Measurements from ENCODE around the gene ZMYND10.

- no peak for TF ChIP-seq ELK3 (CRISPR knock-in tag; IDR thresholded peaks at IDR 0.05)
- TF ChIP-seq KLF16 (IDR thresholded peaks at IDR 0.05) = no peak
- TF ChIP-seq CTCF (IDR thresholded peaks at IDR 0.05 in 2 of 3, conservative IDR thresholded peaks at IDR 0.05 in 1 of 3; ENCODE audit: insufficient read depth in 2 of 3, low read depth in 1 of 3, low read length in 3 of 3) = no peak
- no peak for TF ChIP-seq CHD2 (IDR thresholded peaks at IDR 0.05; ENCODE audit: low read depth, low read length)
- no peak for TF ChIP-seq EP300 (IDR thresholded peaks at IDR 0.05; ENCODE audit: low read length)
- no peak for TF ChIP-seq NR2C1 (IDR thresholded peaks at IDR 0.05)
- TF ChIP-seq NR2C1 (tag; IDR thresholded peaks at IDR 0.05) = no peak
- TF ChIP-seq PHB (CRISPR knock-in tag; IDR thresholded peaks at IDR 0.05) = no peak
- TF ChIP-seq, protein P1, sequence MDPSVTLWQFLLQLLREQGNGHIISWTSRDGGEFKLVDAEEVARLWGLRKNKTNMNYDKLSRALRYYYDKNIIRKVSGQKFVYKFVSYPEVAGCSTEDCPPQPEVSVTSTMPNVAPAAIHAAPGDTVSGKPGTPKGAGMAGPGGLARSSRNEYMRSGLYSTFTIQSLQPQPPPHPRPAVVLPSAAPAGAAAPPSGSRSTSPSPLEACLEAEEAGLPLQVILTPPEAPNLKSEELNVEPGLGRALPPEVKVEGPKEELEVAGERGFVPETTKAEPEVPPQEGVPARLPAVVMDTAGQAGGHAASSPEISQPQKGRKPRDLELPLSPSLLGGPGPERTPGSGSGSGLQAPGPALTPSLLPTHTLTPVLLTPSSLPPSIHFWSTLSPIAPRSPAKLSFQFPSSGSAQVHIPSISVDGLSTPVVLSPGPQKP (CRISPR knock-in tag; IDR thresholded peaks at IDR 0.05) = no peak
- no peak for TF ChIP-seq GABPA (tag; conservative IDR thresholded peaks at IDR 0.05; ENCODE audit: low read depth)
- TF ChIP-seq E2F1 (CRISPR knock-in tag; IDR thresholded peaks at IDR 0.05) = no peak
- no peak for TF ChIP-seq KLF13 (tag; IDR thresholded peaks at IDR 0.05; ENCODE audit: borderline replicate concordance, low read depth)
- no peak for TF ChIP-seq KAT2B (IDR thresholded peaks at IDR 0.05; ENCODE audit: low read depth, low read length)
- no peak for TF ChIP-seq JUNB (CRISPR knock-in tag; conservative IDR thresholded peaks at IDR 0.05)
- TF ChIP-seq EGR1 (conservative IDR thresholded peaks at IDR 0.05) = no peak
Observed at GRCh38 chr3:50334339-50335075, 11.0 kb downstream of the ZMYND10 start.

All from K562 (cell line).